ENCODE measurements around the gene PPEF2. TPM values are rescaled to one million over a fixed set of nuclear protein-coding genes. Genes with fewer than 3 reads are reported as not detected.
"Not testable (repeated sequence)": the region's sequence is repeated elsewhere in the genome, so short reads cannot be mapped to it uniquely, and the experiment has no call there.

The PPEF2 gene
- total RNA-seq, 1 experiment from 2014 or later = not detected

- H3K4me3 ChIP-seq (ENCODE audit: low read depth in 2 of 2, low read length in 2 of 2); H3K4me1 ChIP-seq (ENCODE audit: control insufficient read depth, insufficient read depth, low read length); H3K27ac ChIP-seq (ENCODE audit: low read length); intact Hi-C loops (cut with micrococcal nuclease; ENCODE audit: unreplicated experiment); H3K27me3 ChIP-seq (ENCODE audit: control insufficient read depth, insufficient read depth, low read length); H3K9me3 ChIP-seq (ENCODE audit: control insufficient read depth, insufficient read depth, low read depth, low read length); H3K36me3 ChIP-seq (ENCODE audit: control insufficient read depth, insufficient read depth, low read length); in situ Hi-C loops (cut with HindIII; ENCODE audit: low pct_unique_long_range_greater_than_20kb, low sequenced_read_pairs); BruUV-seq (replicated peaks); POLR2A ChIA-PET: not testable (repeated sequence)
- CTCF ChIA-PET = interaction anchor here (0.6 to 0.7 kb wide), 6 partner anchors 11 to 1195 kb away, joined by 3 to 6 read pairs (median 4); no protein-coding TSS in a partner anchor
- TF ChIP-seq CTCF (IDR thresholded peaks at IDR 0.05) = peak; percentile 83
- peak; percentile 91 for ATAC-seq
- DNase-seq (ENCODE audit: low read depth, low spot score) = peak; percentile 48
Measured at GRCh38 chr4:75848171-75848760, 54.0 kb downstream of the PPEF2 start.

- intact Hi-C loops (cut with micrococcal nuclease; ENCODE audit: unreplicated experiment) = no loop called here
- no peaks in the 10 kb centered on the region for H3K9me3 ChIP-seq (ENCODE audit: control insufficient read depth, insufficient read depth, low read depth, low read length)
- ATAC-seq (no peak), DNase-seq (ENCODE audit: low read depth, low spot score) (no peak)
- no peak for TF ChIP-seq POLR2AphosphoS5 (IDR thresholded peaks at IDR 0.05; ENCODE audit: low read depth, low read length)
- no peak for TF ChIP-seq REST (IDR thresholded peaks at IDR 0.05; ENCODE audit: insufficient read depth in 1 of 2, low read depth in 2 of 2, low read length in 1 of 2)
- no peak for TF ChIP-seq TCF7L2 (IDR thresholded peaks at IDR 0.05; ENCODE audit: low read depth, low read length)
- TF ChIP-seq SIN3A (IDR thresholded peaks at IDR 0.05; ENCODE audit: borderline replicate concordance, insufficient read depth, low read depth, low read length) = no peak
- no peak for TF ChIP-seq CTCF (IDR thresholded peaks at IDR 0.05)
- H3K27me3 ChIP-seq (ENCODE audit: control insufficient read depth, insufficient read depth, low read length) = no peaks in the 10 kb centered on the region
- H3K36me3 ChIP-seq (ENCODE audit: control insufficient read depth, insufficient read depth, low read length) = no peaks in the 10 kb centered on the region
- CTCF ChIA-PET = no interaction called here
- no peaks in the 10 kb centered on the region; the same call in 1 of the 2 replicates for H3K4me1 ChIP-seq (ENCODE audit: control insufficient read depth, insufficient read depth, low read length)
- BruUV-seq (replicated peaks) = no TSS peak
- in situ Hi-C loops (cut with HindIII; ENCODE audit: low pct_unique_long_range_greater_than_20kb, low sequenced_read_pairs) = no loop called here
- H3K27ac ChIP-seq (ENCODE audit: low read length) = no peak overlapping the region
- no peak overlapping the region for H3K4me3 ChIP-seq (ENCODE audit: low read depth in 2 of 2, low read length in 2 of 2)
- POLR2A ChIA-PET = no interaction called here
Measured at GRCh38 chr4:75845992-75846391, 56.3 kb downstream of the PPEF2 start.
